NCI-H187 (cell line): ENCODE data around the gene NPLOC4.
"Not testable (repeated sequence)": the region's sequence is repeated elsewhere in the genome, so short reads cannot be mapped to it uniquely, and the experiment has no call there.

Source experiments
- DNase-seq, 2 experiments: peaks; one replicate each; lab custom pipeline; 2025; lab: John Stamatoyannopoulos, UW

Gene NPLOC4

DNA sequence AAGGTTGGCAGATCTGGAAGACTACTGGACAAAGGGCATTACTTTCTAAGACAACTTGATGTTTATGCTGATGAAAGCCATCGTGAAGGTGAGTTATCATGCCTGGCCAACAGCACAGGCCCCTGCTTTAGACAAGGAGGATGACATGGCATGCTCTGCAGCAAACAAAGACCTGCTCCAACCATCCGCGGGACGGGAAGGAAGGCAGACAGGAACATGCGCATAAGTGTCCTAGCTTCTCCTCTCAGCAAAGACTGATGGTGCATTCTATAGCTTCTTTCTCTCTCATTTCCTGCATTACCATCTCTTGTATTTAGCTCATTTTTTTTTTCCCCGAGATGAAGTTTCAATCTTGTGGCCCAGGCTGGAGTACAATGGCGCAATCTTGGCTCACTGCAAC lies 5.4 kb downstream of the NPLOC4 start:
- DNase-seq = no peak

DNA sequence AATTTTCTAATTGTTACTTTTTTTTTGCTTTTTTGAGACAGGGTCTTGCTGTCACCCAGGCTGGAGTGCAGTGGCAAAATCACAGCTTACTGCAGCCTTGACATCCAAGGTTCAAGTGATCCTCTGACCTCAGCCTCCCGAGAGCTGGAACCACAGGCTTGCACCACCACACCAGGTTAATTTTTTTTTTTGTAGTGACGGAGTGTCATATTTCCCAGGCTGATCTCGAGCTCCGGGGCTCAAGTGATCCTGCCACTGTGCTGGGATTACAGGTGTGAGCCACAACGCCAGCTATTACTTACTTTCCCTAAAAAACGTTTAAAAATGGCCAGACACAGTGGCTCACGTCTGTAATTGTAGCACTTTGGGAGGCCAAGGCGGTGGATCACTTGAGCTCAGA lies 6.6 kb downstream of the NPLOC4 start:
- no peak for DNase-seq

DNA sequence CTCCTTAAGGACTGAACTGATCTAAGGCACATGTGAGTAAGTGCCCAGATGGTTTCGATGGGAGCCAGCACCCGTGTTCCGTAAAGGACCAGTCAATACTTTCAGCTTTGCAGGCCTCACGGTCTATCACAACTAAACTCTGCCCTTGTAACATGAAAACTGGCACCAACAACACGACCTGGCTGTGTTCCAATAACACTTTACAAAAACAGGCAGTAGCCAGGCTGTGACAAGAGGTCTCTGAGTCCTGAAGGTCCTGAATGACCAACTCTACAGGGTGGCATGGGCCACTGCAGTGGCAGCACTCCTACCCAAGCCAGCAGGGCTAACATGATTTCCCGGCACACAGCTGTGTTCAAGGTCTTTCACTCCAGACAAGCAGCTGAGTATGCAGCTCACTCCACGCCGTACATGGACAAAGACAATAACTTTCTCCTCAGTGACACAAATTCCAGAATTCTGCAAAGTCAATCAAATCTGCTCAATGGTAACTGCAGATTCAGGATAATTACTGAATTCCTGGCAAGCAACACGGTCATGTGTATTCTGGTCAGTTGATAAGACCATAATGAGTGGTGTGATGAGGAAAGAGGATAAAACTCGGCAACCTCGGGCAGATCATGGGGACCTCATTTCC lies 15.3 kb downstream of the NPLOC4 start:
- DNase-seq = no peak

DNA sequence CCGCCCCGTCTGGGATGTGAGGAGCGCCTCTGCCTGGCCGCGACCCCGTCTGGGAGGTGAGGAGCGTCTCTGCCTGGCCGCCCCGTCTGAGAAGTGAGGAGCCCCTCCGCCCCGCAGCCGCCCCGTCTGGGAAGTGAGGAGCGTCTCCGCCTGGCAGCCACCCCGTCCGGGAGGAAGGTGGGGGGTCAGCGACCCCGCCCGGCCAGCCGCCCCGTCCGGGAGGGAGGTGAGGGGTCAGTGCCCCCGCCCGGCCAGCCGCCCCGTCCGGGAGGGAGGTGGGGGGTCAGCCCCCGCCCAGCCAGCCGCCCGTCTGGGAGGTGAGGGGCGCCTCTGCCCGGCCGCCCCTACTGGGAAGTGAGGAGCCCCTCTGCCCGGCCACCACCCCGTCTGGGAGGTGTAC lies 18.6 kb downstream of the NPLOC4 start:
- not testable (repeated sequence) for DNase-seq

DNA sequence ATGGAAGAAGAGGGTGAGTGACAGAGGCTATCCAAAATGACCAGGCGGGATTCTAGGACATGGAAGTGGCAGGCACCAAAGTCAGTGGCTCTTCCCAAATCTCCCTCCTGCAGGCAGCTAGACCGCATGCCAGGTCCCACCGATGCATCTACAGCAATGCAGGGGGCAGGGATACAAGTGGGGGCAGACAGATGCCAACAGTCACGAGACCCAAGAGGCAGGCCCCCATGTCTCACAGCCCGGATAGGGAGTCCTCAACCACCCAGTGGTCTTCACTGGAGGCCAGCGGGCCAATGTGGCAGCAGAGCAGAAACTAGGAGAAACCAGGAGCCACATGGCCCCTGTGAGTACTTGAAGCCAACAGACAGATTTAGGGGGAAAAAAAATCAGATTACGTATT lies 20.0 kb downstream of the NPLOC4 start:
- DNase-seq = no peak

DNA sequence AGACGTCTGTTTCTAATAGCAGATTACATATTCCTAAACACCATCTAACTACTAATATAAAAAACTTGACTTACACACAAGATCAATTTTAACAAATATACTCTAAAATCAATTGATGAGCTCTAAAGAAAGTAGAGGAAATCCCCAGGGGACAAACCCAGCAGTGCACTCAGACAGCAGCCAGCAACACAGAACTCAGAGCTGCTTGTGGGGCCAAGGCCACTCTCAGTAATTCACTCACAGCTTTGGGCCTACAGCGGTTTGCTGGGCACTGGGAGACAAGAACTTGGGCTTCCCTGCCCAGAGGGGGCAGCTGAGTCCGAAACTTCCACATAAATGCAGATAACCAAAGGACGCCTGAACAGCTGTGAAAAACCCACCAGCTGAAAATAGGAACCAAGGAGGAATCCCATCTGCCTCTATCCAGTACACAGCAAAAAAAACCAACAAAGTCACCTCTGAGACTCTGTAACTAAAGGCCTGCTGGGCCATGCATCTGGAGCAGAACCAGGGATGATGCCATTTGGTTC lies 21.4 kb downstream of the NPLOC4 start:
- DNase-seq = no peak

DNA sequence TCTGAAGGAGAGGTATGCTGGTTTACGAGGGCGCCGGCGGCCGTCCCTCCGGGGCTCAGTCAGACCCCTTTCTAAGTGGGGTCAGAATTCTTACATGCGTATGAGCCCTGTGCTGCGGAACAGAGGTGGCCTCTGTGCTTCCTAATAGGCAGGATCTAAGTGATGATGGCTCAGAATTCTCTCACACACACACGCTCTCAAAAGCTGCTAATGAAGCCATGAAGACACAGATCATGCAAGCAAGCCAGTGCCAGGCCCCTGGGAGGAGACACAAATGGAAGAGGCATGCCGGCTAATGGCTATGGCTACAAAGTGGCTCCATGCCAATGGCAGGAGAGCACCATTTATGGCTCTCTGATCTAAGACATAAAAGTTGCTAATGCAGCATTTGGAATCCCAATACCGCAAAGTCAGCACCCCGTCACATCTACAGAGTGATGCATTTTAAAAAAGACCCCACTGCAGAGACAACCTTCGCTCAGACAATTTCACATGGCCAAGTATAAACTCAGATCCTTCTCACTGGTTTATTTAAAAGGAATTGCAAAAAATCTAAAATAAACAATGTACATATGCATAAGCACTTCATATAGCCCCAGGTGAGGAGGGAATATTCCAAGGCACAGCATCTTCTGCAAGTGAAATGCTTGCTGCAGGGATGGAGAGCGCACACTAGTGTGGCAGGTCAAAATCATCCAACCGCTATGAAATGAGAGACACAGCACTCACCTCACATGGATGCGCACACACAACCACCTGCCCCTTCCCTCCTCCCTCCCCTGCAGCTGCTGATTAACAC lies 24.5 kb downstream of the NPLOC4 start:
- DNase-seq = no peak

DNA sequence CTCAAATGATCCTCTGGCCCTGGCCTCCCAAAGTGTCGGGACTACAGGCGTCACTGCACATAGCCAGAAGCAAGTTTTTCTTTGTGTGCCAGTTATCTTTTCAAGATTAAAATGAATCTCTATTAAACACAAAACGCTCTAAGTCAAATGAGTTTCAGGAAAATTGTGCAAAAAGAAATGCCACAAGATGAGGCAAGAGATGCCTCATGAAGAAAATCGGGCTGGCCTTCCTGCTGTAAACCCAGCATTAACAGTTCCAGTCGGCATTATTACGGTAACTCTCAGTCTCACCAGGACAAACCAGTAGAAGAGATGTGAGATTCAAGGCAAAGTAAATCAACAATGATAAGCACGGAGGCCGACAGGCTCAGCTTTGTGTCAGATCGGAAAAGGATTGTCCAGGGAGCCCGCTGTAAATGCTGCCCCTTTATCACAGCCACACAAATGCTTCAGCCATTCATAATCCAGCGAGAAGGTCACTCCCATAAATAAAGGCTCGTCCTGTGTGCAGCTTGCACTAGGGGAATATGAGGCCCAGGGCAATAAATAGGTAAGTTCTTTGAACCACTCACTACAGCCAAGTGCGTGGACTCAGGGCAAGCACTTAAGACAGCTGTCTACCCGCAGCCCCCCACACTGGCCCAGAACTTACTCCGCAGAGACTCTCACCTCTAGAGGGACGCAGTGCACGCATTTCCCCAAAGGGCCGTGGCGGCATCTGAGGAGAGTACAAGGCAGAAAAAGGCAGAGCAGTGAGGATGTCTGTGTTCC lies 27.2 kb downstream of the NPLOC4 start:
- no peak for DNase-seq

DNA sequence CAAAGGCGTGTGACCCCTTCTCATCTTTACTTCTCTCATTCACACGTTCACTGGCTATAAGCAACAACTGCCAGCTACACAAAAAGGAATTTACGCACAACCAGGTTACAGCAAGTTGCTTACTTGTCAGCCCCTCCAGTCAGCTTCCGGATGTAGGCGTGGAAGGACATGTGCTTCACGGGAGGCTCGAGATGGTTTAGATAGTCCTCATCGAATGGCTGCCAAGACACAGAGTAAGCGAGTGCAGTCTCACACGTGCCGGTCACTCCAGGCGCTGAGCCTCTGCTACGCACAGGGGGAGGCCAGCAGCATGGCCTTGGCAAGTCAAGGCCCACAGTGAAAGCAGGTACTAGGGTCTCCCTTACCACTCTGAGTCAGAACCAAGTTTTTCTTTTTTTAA lies 28.3 kb downstream of the NPLOC4 start:
- DNase-seq = no peak

DNA sequence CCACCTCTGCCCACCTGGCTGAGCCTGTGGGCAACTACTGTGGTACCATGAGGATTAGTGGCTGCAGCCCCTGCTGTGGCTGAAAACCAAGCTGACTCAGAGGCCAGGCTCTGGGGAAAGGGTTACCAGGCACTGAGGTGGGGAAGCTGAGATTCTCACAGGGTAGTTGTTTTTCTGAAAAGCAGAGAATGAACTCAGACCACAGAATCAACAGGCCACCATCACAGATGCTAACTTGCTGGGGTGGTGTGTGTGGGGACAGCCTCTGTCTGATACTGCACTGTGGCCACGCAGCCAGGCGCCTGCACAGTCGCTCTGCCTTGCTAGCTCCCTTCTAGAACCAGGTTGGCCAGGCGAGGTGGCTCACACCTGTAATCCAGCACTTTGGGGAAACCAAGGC lies 28.8 kb downstream of the NPLOC4 start:
- no peak for DNase-seq

DNA sequence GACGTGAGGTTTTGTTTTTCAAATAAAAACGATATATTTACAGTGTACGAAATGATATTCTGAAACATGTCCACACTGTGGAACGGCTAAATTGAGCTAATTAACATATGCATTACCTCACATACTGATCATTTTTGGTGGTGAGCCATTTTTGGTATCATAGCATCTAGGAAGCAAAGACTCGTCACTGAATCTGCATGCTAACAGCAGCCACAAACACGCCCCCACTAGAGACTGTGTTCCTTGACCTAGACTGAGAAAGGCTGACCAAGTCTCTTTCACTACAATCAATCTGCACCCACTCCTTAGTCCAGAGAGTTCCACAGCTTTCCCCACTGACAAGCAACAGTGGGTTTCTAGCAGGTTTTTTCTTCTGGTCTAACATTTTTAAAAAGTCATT lies 29.5 kb downstream of the NPLOC4 start:
- no peak for DNase-seq

DNA sequence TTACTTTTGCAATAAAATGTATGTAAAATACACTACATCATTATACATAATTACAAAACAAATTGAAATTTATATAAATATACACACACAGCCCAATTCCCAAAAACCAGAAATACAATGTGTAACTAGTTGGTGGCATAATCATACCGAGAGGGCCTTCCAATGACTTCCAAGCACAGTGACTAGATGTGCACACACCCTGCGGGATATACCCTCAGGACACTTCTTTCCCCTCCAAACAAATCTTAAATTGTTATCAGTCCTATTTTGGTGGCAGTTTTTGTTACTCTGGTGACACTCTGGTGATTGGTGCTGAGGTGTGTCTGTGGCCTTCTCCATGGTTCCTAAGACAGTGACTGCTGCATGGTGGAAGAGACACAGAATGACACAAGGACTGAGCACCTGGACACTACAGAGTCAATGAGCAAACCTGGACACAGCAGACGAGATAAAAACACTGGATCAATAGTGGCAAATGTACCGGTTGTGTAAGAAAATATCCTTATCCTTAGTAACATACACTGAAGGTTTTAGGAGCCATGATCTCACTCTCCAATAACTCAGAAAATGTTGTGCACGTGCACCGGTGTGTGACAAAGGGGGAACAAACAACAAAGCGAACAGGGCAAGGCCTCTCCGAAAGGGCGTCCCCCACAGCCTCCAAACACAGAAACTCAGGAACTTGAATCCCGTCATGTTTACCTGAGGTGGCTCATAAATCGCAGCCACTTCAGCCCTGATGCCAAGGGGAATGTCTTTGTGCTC lies 32.9 kb downstream of the NPLOC4 start:
- DNase-seq = no peak

DNA sequence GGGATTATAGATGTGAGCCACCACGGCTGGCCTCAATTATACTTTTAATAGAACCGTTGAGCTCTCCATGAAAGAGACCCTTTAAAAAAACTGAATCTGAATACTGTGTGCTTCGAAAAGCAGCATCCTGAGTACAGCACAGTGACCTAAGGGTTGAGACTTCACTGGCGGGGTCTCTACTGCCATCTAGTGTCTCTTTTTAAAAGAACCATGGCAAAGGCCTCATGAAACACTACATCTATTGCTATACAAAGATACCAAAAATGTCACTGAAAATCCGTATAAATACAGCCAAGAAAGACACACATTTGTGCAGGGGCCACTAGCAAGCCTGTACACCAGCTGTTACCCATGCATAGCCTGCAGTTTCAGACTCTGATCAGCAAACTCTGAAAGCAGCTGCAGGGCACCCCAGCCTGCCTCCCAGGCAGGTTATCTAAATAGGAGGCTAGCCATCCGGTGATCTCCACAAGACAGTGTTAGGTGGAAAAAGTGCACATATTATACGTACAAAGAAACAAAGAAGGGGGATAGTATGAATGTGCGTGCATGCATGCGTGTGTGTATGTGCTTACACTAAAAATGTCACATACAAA lies 35.3 kb downstream of the NPLOC4 start:
- peak in 1 of 2 experiments; percentile 20 for DNase-seq

DNA sequence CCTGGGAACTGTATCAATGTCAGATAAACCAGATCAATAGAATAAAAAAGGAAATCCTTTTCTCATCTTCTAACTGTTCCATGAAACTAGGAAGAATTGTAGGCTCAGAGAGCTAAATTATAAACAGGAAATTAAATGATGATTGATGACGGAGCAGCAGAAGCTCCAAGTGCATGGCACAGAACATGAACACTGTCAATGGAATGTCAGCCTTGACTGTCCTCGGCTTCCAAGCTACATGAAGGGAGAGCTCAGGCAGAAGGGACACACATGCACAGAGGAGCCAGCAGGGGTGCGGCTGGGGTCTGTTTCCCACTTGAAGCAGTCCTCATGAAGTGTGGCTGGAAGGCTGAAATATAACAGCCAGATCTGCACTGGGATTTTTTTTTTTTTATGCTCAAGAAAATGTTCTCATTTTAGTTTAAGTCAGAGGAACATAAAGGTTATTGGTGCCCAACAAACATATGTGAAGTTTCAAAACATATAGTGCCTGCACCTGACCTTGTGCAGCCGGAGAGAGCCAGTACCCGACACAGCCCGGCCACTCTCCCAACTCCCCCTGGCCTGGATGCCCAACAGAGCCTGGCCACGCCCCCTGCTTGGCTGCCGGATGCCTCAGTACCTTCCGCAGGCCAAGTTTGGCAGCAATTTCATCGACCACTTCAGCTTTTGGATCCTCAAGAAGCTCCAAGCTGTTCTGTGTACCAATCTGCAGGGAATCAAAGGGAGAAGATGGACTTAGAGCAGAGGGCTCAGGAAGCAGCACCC lies 37.0 kb downstream of the NPLOC4 start:
- no peak for DNase-seq

DNA sequence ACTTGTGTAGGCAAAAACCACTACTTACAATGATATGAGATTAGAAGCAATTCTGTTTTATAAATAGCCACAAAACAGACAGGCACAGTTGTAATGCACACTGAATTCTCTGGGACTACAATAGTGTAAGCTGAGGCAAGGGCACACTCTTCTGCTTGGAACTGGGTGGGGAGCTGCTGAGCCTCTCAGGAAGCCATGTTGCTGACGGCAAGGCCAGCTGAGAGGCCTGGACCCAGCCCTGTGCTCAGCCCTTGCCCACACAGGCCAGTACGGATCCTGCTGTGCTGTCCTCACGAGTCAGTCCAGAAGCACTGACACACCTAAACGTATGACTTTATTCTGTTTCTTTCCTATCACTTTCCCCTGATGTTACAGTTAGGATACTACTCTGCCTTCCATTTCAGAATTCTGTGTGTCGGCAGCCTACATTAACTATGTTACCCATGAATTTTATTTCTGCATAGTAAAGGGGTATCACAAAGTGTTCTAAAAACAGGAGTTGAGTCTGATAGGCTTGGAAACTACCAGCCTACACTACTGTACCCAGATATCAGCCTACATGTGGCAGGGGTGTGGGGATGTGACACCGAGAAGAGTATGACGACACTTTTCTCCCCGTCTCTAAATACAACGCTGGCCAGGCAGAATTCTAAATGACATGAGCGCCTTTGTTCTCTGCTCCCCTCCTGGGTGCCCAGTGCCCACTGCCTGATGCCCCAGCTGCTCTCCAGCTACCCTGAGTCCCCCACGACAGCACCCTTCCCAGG lies 43.6 kb downstream of the NPLOC4 start:
- DNase-seq = no peak

DNA sequence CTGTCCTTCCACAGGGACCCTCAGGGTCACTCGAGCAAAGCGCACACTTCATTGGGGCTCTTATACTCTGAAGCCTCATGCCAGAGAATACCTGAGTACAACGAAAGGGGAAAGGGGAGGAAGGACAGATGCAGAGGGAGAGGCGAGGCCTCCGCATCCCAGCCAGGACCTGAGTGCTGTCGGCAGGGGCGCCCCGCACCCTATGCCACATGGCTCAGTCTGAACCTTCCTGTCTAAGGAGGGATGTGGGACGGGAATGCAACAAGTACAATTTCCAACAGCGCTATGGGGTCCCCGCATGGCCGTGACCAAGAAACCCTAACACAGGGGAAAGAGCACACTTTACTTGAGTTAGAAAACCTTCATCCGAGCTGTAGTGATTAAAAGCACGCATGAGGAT lies 44.9 kb downstream of the NPLOC4 start:
- DNase-seq = no peak

DNA sequence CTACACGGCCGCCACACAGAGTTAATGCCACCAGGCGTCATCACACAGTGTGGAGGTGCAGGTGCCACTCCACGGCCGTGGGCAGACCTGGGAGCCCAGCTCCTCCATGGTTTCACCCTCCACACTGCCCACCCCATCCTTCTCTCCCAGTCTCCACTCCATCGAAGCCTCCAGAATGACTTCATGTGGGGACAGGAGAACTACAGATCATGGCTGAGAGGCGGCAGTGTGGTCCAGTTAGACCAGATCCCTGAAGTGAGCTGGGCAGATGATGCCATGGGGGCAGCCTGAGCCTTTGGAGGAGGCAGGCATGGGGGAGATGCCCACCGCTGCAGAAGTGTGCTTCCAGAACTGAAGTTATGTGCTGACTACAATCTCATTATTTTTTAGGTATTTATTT lies 46.8 kb downstream of the NPLOC4 start:
- DNase-seq = no peak

DNA sequence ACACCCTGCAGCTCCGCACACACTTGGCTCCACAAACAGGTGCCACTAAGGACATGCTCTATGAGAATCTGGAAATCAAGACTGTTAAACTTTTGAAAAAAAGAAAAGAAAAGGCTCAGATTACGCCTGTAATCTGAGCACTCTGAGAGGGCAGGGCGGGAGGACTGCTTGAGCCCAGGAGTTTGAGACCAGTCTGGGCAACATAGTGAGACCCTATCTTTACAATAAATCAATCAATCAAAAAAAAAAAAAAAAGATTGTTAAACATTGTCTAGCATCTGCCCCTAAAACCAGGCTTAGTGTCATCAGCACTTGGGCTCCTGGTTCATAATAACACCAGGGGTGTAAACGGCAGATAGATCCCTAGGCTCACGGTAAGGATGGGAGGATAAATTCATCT lies 47.3 kb downstream of the NPLOC4 start:
- DNase-seq = no peak

DNA sequence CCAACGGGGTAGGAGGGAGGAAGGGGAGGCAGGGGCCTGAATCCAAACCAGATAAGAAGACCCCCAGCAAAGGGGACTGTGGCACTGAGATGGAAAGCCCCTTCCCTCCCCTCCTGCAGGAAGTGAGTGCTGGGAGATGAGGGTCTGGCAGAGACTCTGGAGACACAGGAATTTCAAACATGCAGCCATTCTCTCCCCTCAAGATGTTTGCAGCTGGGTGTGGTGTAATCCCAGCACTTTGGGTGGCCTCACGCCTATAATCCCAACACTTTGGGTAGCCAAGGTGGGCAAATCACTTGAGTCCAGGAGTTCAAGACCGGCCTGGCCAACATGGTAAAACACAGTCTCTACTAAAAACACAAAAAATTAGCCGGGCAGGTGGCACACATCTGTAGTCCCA lies 50.8 kb downstream of the NPLOC4 start:
- no peak for DNase-seq

DNA sequence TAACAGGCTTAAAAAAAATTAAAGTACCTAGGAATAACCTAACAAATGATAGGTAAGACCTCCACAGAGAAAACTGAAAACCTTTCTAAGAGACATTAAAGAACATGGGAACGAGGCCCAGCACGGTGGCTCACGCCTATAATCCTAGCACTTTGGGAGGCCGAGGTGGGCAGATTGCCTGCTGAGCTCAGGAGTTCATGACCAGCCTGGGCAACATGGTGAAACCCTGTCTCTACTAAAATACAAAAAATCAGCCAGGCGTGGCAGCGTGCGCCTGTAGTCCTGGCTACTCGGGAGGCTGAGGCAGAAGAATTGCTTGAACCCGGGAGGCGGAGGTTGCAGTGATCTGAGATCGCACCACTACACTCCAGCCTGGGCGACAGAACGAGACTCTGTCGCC lies 52.1 kb downstream of the NPLOC4 start:
- not testable (repeated sequence) for DNase-seq
